ENCODE data around the gene NCKAP5. TPM values are rescaled to one million over a fixed set of nuclear protein-coding genes. Genes with fewer than 3 reads are reported as not detected.

Gene NCKAP5
- total and polyA plus RNA-seq, 2 of the 13 experiments (the other 11 are each of a cell fraction or from before 2014, with no cell fraction given), result 0.01 TPM; not detected in 1

DNA sequence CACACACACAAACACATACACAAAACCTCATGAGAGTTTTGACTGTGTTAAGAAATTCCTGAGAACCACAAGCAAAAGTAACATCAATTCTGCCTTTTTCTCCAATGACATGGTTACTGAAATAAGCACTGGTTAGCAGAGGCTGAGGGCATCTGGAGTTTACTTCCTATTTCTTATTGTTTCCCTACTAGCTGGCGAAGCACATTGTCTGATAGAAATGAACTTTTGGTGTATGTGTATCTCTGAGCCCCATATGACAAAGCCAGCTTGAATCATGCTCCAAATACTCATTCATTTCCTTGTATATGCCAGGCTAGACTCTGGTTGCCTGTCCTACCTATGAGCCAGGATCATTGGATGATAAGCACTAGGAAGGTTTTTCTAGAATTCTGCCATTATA lies 203.1 kb downstream of the NCKAP5 start (continued):
- TF ChIP-seq, protein P1, sequence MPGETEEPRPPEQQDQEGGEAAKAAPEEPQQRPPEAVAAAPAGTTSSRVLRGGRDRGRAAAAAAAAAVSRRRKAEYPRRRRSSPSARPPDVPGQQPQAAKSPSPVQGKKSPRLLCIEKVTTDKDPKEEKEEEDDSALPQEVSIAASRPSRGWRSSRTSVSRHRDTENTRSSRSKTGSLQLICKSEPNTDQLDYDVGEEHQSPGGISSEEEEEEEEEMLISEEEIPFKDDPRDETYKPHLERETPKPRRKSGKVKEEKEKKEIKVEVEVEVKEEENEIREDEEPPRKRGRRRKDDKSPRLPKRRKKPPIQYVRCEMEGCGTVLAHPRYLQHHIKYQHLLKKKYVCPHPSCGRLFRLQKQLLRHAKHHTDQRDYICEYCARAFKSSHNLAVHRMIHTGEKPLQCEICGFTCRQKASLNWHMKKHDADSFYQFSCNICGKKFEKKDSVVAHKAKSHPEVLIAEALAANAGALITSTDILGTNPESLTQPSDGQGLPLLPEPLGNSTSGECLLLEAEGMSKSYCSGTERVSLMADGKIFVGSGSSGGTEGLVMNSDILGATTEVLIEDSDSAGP (CRISPR knock-in tag; IDR thresholded peaks at IDR 0.05; ENCODE audit: borderline replicate concordance), result no peak
- TF ChIP-seq, protein P2, sequence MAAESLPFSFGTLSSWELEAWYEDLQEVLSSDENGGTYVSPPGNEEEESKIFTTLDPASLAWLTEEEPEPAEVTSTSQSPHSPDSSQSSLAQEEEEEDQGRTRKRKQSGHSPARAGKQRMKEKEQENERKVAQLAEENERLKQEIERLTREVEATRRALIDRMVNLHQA (CRISPR knock-in tag; IDR thresholded peaks at IDR 0.05), result no peak
- TF ChIP-seq, protein P3, sequence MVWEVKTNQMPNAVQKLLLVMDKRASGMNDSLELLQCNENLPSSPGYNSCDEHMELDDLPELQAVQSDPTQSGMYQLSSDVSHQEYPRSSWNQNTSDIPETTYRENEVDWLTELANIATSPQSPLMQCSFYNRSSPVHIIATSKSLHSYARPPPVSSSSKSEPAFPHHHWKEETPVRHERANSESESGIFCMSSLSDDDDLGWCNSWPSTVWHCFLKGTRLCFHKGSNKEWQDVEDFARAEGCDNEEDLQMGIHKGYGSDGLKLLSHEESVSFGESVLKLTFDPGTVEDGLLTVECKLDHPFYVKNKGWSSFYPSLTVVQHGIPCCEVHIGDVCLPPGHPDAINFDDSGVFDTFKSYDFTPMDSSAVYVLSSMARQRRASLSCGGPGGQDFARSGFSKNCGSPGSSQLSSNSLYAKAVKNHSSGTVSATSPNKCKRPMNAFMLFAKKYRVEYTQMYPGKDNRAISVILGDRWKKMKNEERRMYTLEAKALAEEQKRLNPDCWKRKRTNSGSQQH (CRISPR knock-in tag; IDR thresholded peaks at IDR 0.05; ENCODE audit: low read depth), result no peak

DNA sequence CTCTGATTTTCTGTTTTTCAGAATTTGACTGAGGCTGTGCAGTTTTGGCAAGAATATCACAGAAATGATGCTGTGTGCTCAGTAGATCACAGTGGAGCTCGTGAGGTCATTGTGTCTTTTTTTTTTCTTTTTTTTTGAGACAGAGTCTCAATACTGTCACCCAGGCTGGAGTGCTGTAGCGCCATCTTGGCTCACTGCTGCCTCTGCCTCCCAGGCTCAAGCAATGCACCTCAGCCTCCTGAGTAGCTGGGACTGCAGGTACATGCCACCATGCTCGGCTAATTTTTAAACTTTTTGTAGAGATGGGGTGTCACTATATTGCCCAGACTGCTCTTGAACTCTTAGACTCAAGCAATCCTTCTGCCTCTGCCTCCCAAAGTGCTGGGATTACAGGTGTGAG lies 203.6 kb downstream of the NCKAP5 start:
- Histone ChIP-seq H3K9me3 (ENCODE audit: low read length) (no peaks in the 10 kb centered on the region), H3K79me2 (ENCODE audit: insufficient read depth, low read length) (no peaks in the 10 kb centered on the region), H2AFZ (ENCODE audit: low read length) (no peak overlapping the region), H3K4me2 (ENCODE audit: low read depth, low read length) (no peak overlapping the region), H3K27me3 (ENCODE audit: control insufficient read depth in 1 of 2, insufficient read depth in 2 of 2, low read length in 2 of 2) (no peaks in the 10 kb centered on the region), H4K20me1 (ENCODE audit: insufficient read depth, low read length) (no peaks in the 10 kb centered on the region), H3K27ac (ENCODE audit: extremely low read length, insufficient read depth, low read length) (no peak overlapping the region), H3K9ac (ENCODE audit: insufficient read depth, low read depth, low read length) (no peak overlapping the region), H3K4me3 (replicated peaks in 1 of 3; ENCODE audit: insufficient read depth in 1 of 3, low read depth in 2 of 3, low read length in 3 of 3) (no peak overlapping the region), H3K36me3 (replicated peaks in 1 of 2; ENCODE audit: control insufficient read depth in 1 of 2, insufficient read depth in 2 of 2, low read length in 2 of 2) (no peaks in the 10 kb centered on the region), H3K4me1 (ENCODE audit: insufficient read depth, low read length) (no peaks in the 10 kb centered on the region)
- POLR2A ChIA-PET, result no interaction called here
- ATAC-seq (no peak), DNase-seq (ENCODE audit: low spot score) (no peak), FAIRE-seq (no peak)
- in situ Hi-C loops (cut with HindIII; ENCODE audit: extremely low pct_ligation_motif_present, low pct_unique_long_range_greater_than_20kb), result no loop called here
- intact Hi-C loops (cut with micrococcal nuclease; ENCODE audit: unreplicated experiment), result no loop called here
- 2% methylated on average over 3 of the region's 3 CpGs for WGBS (ENCODE audit: low lambda C conversion rate)
- no TSS peak for BruUV-seq (replicated peaks)
- CTCF ChIA-PET (ENCODE audit: low intra/inter-chr PET ratio, low total read pairs), result no interaction called here
- TF ChIP-seq, protein P4, sequence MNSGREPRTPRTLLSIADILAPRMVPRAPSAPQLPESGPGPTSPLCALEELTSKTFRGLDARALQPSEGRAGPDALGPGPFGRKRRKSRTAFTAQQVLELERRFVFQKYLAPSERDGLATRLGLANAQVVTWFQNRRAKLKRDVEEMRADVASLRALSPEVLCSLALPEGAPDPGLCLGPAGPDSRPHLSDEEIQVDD (CRISPR knock-in tag; IDR thresholded peaks at IDR 0.05; ENCODE audit: borderline replicate concordance), result no peak
- TF ChIP-seq, protein P5, sequence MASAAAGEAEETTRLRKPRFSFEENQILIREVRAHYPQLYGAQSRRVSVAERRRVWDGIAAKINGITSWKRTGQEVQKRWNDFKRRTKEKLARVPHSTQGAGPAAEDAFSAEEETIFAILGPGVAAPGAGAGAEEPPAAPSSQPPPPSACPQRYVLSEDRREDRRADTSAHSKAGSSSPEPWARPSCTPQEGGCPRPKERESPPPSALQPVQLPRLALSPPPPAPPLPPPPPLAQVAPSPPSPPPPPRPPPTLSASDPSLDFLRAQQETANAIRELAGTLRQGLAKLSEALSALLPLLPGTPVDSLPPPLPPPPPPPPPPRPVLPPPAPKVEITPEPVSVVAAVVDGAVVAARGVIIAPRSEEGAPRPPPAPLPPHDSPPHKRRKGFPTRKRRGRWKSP (CRISPR knock-in tag; IDR thresholded peaks at IDR 0.05), result no peak
- TF ChIP-seq RFX3 (CRISPR knock-in tag; IDR thresholded peaks at IDR 0.05), result no peak
- no peak for TF ChIP-seq ZNF17 (CRISPR knock-in tag; IDR thresholded peaks at IDR 0.05)
- TF ChIP-seq, protein P6, sequence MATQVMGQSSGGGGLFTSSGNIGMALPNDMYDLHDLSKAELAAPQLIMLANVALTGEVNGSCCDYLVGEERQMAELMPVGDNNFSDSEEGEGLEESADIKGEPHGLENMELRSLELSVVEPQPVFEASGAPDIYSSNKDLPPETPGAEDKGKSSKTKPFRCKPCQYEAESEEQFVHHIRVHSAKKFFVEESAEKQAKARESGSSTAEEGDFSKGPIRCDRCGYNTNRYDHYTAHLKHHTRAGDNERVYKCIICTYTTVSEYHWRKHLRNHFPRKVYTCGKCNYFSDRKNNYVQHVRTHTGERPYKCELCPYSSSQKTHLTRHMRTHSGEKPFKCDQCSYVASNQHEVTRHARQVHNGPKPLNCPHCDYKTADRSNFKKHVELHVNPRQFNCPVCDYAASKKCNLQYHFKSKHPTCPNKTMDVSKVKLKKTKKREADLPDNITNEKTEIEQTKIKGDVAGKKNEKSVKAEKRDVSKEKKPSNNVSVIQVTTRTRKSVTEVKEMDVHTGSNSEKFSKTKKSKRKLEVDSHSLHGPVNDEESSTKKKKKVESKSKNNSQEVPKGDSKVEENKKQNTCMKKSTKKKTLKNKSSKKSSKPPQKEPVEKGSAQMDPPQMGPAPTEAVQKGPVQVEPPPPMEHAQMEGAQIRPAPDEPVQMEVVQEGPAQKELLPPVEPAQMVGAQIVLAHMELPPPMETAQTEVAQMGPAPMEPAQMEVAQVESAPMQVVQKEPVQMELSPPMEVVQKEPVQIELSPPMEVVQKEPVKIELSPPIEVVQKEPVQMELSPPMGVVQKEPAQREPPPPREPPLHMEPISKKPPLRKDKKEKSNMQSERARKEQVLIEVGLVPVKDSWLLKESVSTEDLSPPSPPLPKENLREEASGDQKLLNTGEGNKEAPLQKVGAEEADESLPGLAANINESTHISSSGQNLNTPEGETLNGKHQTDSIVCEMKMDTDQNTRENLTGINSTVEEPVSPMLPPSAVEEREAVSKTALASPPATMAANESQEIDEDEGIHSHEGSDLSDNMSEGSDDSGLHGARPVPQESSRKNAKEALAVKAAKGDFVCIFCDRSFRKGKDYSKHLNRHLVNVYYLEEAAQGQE (IDR thresholded peaks at IDR 0.05; ENCODE audit: borderline replicate concordance in 1 of 2, low read depth in 1 of 2, low read length in 2 of 2), result no peak
- no peak for TF ChIP-seq TCF7L2 (IDR thresholded peaks at IDR 0.05; ENCODE audit: low read depth, low read length)
- TF ChIP-seq ZNF530 (CRISPR knock-in tag; IDR thresholded peaks at IDR 0.05; ENCODE audit: low read depth), result no peak
- TF ChIP-seq, protein P7, sequence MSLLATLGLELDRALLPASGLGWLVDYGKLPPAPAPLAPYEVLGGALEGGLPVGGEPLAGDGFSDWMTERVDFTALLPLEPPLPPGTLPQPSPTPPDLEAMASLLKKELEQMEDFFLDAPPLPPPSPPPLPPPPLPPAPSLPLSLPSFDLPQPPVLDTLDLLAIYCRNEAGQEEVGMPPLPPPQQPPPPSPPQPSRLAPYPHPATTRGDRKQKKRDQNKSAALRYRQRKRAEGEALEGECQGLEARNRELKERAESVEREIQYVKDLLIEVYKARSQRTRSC (CRISPR knock-in tag; IDR thresholded peaks at IDR 0.05; ENCODE audit: low read depth), result no peak
- no peak for TF ChIP-seq ZFP62 (CRISPR knock-in tag; IDR thresholded peaks at IDR 0.05)
- no peak for TF ChIP-seq POLR2A (IDR thresholded peaks at IDR 0.05; ENCODE audit: insufficient read depth in 1 of 2, low read depth in 2 of 2, low read length in 2 of 2)
- TF ChIP-seq ZNF543 (CRISPR knock-in tag; IDR thresholded peaks at IDR 0.05), result no peak

Data from HepG2 (cell line).